Renal pelvis (tissue), 4 donors: ENCODE results near the gene TCF19. TPM values are rescaled to one million over a fixed set of nuclear protein-coding genes. Genes with fewer than 3 reads are reported as not detected.

Experiments used
- DNase-seq: peaks from one replicate; pipeline ENCODE4 v3.0.0-alpha.2; 2013
- polyA plus RNA-seq, 3 donors: library from polyadenylated mRNA; unstranded; fragments of 120-200 nt; gene quantifications; one replicate each; pipeline ENCODE4 v1.2.1, GENCODE V29; 2013; ENCODE audit not compliant: insufficient read length in 3 of 3

The TCF19 gene
- polyA plus RNA-seq, 3 donors: 16.3 to 21.4 (median 17.3) TPM

GRCh38 chr6:31125586-31126363 lies 32.6 kb upstream of the TCF19 start:
- no peak for DNase-seq

DNA sequence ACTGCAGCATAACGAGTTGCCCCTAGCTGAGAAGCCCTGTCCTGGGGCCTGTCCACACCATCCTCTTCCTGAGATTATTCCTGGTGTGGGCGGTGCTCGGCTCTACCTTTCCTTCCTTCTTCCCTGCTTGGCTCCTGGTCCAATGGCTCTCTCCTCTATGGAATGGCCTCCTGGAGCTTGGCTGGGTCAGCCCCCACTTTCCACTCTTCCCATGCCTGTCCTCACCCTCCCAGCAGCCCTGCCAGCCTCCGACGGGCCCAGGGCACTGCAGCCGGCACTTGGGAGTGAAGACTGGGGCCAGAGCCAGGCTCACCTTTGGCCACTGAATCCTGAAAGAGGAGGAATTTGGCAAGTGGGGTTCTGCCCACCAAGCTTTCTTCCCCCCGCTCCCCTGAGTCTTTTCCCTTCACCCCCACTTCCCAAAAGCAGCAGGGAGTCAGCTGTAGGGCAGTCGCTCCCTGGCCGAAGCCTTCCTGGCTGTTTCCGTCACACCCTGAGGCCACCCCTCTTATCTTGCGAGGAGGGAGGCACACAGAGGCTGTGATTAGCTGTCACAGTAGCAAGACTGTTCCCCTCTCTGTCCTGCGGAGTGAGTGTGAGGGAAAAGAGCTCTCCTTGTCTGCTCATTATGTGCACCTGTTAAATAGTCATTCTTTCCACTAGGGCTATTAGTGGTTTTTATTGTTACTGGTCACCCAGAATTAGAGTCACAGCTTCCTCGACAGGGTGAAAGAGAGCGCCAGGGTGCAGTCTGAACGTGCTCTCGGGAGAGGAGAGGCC lies 31.8 kb upstream of the TCF19 start:
- no peak for DNase-seq

- peak; percentile 50 for DNase-seq
Observed at GRCh38 chr6:31128093-31128676, 30.2 kb upstream of the TCF19 start.

DNA sequence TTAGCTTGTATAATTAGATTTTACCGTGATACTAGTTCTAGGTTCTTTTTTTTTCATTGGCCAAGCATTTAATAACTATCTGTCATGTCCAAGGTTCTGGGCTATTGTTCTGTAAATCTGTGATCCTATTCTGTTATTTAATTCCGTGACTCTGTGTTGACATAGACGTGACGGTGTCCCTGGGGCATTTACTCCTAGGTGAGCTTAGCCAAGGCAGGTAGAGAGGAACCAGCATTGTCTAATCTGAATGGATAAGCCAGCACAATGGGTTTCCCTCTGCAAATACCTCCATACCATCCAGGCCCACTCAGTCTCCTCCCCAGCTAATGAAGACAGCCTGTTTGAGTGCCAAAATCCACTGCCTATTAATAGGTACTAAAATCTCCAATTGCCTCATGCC lies 29.3 kb upstream of the TCF19 start:
- DNase-seq: no peak

DNA sequence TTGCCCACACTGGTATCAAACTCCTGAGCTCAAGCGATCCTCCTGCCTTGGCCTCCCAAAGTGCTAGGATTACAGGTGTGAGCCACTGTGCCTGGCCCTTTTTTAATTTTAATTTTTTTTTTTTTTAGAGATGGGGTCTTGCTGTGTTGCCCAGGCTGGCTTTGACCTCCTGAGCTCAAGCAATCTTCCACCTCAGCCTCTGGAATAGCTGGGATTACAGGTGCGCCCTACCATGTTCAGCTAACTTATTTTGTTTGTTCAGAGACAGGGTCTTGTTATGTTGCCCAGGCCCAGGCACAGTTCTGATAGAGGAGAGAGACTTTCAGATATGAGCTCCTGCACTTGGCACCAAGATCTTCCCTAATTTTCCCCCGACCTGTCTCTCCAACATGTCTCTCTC lies 27.6 kb upstream of the TCF19 start:
- DNase-seq: no peak

DNA sequence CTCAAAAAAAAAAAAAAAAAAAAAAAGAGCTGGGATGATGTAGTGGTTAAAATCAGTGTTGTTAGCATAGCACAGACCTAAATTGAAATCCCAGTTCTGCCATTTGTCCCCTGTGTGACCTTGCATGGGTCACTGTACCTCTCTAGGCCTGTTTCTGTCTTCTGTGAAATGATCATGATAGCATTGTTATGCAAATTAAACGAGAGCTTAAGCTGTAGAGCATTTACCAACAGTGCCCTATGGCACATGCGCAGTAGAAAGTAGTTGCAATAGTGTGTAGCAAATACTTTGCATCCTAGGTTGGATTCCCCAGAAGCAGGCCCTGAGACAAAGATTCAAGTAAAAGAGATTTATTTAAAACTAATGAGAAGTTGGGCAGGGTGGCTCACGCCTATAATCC lies 26.8 kb upstream of the TCF19 start:
- no peak for DNase-seq

- DNase-seq: no peak
Observed at GRCh38 chr6:31132806-31133205, 25.6 kb upstream of the TCF19 start.

- no peak for DNase-seq
Observed at GRCh38 chr6:31135710-31136109, 22.7 kb upstream of the TCF19 start.

DNA sequence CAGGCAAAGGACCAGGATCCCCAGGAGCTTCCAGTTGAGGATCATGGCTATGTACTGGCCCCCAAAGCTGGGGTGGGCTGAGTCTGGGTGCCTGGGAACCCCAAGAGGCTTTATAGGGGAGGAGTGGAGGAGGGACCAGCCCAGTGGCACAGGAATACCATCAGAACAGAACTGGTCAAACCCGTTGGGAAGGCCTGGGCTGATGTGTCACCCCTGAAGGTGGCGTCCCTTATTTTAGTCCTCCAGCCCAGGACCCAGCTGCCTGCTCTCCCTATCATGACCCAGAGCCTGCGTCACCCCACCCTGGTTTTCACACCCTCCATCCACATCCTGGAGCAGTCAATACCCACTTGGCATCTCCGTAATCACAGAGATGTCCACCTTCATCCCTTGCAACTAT lies 19.4 kb upstream of the TCF19 start, which contains the start of gene PSORS1C2:
TSS of gene PSORS1C2 (minus strand) at position 85 of the 400 bp plus-strand sequence. CDS start at position 45, 40 bp downstream.
- DNase-seq: no peak

DNA sequence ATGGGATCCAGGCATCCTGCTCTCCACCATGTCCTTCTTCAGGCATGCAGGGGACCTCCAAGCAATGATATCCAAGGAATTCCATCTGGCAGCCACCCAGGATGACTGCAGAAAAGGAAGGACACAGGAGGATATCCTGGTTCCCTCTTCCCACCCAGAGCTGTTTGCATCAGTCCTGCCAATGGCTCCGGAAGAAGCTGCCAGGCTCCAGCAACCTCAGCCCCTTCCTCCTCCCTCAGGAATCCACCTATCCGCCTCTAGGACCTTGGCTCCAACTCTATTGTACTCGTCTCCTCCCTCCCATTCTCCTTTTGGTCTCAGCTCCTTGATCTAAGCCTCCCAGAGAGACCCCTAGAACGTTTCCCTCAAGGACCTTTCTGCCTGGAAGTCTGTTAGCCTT lies 18.8 kb upstream of the TCF19 start:
- no peak for DNase-seq

- DNase-seq: no peak
Observed at GRCh38 chr6:31140643-31141042, 17.7 kb upstream of the TCF19 start.

DNA sequence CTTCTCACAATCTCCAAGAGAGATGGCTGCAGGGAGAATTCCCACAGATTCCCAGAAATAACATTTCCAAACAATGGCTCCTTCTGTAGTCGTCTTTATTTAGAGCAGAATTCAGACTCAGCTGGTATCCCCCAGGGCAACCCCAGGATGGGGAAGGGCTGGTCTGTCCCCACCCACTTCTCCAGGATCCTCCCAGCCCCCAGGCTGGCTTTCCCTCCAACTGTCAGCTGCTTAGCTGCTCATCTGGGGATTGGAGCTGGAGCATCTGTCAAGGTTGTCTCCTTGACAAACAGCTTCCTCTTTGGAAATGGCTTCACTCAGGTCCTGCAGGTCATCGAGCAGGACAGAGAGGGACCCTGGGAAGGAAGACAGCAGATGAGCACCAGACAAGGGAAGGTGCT lies 16.0 kb upstream of the TCF19 start:
- DNase-seq: no peak

DNA sequence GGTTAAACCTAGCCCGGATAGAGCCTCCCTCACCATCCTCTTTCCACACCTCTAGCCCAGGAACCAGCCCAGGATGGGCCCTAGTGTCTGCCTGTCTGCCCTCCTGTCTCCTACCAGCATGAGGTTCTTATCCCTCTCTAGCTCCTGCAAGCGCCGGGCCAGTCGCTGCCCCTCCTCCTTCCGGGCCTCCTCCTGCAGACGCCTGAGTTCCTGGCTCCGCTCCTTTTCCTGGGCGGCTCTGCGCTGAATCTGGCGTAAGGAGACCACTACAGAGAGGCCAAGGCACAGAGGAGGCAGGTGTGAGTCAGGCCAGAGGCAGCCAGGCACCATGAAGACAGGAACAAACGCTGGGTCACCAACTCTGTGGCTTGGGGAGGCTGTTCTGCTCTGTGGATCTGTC lies 15.2 kb upstream of the TCF19 start:
- no peak for DNase-seq

GRCh38 chr6:31144296-31144969 lies 14.0 kb upstream of the TCF19 start:
- DNase-seq: no peak

GRCh38 chr6:31144970-31145340 lies 13.4 kb upstream of the TCF19 start:
- no peak for DNase-seq

- DNase-seq: no peak
Observed at GRCh38 chr6:31145386-31145785, 13.0 kb upstream of the TCF19 start.

GRCh38 chr6:31149827-31150447 lies 8.5 kb upstream of the TCF19 start:
- no peak for DNase-seq

DNA sequence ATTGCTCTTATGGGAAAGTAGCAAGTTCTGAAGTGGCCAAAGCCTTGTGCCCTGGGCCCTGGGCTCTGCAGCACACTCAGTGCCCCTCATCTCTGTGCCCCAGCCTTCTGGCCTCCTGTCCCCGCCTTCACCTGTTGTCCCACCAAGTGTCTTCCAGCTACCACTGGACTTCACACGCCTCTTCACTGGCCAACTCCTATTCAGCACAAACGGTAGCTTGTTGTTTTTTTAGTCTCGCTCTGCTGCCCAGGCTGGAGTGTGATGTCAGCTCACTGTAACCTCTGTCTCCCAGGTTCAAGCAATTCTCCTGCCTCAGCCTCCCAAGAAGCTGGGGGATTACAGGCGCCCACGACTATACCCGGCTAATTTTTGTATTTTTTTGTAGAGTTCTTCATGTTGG lies 5.6 kb upstream of the TCF19 start:
- DNase-seq: no peak

DNA sequence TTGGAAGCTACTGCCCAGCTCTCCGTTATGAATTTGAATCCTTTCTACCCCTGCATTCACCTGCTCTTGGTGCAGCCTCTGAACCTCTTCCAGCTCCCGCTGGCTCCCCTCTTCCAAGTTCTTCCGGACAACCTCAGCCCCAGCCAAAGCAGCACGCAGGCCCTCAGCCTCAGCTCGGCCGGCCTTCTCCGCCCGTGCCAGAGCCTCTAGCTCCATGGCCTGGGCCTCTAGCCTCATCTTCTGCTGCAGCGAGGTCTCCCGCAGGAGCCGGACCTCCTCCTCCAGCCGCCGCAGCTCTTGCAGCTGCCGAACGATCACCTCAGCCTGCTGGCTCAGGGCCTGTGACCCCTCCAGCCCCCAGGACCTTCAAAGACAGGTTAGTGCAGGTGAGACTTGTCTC lies 4.0 kb upstream of the TCF19 start:
- no peak for DNase-seq

- no peak for DNase-seq
Observed at GRCh38 chr6:31156641-31157040, 1.7 kb upstream of the TCF19 start.

DNA sequence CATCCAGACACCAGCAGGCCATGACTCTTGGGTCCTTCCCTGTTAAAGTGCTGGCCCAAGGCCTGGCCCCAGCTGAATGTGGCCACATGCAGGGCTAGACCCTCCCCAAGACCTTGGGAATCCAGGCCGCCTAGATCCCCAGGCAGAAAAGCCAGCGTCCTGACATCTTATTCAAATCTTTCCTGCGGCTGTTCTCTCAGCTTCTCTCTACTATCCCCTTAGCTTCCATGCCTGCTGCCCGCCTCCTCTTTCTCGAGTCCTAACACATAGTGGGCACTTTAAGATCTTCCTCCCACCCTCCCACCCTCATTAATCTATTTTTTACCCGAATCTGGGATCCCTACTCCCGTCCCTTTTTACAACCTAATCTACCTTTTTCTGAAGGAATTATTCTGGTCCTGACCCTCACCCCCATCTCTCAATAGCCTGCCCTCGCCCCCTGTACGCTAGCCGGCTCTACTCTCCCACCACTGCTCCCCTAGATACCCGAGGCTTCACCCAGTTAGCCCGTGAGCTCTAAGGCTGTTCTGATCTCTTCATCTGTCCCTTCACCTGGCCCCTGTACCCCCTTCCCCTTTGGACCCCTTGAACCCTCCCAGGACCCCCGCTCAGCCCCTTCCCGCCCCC lies 763 bp upstream of the TCF19 start, which contains the start of gene CCHCR1:
TSS of gene CCHCR1 (minus strand) at position 290 of the 627 bp plus-strand sequence. CDS start at position 88, 202 bp downstream.
- DNase-seq: no peak
